ENCODE data around the gene VWA2. TPM values are rescaled to one million over a fixed set of nuclear protein-coding genes. Genes with fewer than 3 reads are reported as not detected.

Gene VWA2
- total and polyA plus RNA-seq, 12 donors, result 0.01 to 0.09 TPM; not detected in 10

GRCh38 chr10:114265392-114266053, 26.5 kb downstream of the VWA2 start:
- no peak overlapping the region for H3K4me3 ChIP-seq
- ATAC-seq (peak; percentile 59 to 92 (median 80)), DNase-seq (peak in 1 of 2 donors; percentile 61)
- TF ChIP-seq CTCF (IDR thresholded peaks at IDR 0.05), result no peak
- intact Hi-C loops (cut with DNase I), result loop anchor here in 1 of 10 donors (10.0 kb wide), 1 partner anchor 91 kb away; the partner anchor contains the start of genes CCDC186 and TDRD1
- H3K4me1 ChIP-seq, result peaks cover 0 to 39% (median 26%) of the 10 kb centered on the region in 9 donors
- peak overlapping the region in 9 of 10 donors; percentile 25 to 77 (median 60) for H3K27ac ChIP-seq
- 23 to 56% methylated on average over 6 of the region's 6 CpGs for WGBS, 2 donors
- no peaks in the 10 kb centered on the region for H3K27me3 ChIP-seq
- H3K36me3 ChIP-seq, result no peaks in the 10 kb centered on the region
- no peaks in the 10 kb centered on the region for H3K9me3 ChIP-seq

- no peak for TF ChIP-seq CTCF (IDR thresholded peaks at IDR 0.05)
- Histone ChIP-seq H3K4me1 (peaks cover 0 to 38% (median 18%) of the 10 kb centered on the region in 9 donors), H3K9me3 (no peaks in the 10 kb centered on the region), H3K4me3 (no peak overlapping the region), H3K27me3 (no peaks in the 10 kb centered on the region), H3K36me3 (no peaks in the 10 kb centered on the region), H3K27ac (peak overlapping the region in 6 of 10 donors; percentile 56 to 77 (median 66))
- peak; percentile 52 to 84 (median 78) for ATAC-seq
- 20 to 23% methylated on average over 5 of the region's 5 CpGs for WGBS, 2 donors
- intact Hi-C loops (cut with DNase I), result loop anchor here in 1 of 10 donors (10.0 kb wide), 1 partner anchor 92 kb away; the partner anchor contains the start of genes CCDC186 and TDRD1
- peak; percentile 42 to 47 for DNase-seq
These were observed 27.5 kb downstream of the VWA2 start for GRCh38 chr10:114266521-114266920.

GRCh38 chr10:114271075-114271778, 32.2 kb downstream of the VWA2 start:
- H3K36me3 ChIP-seq, result no peaks in the 10 kb centered on the region
- 81 to 90% methylated on average over 3 of the region's 3 CpGs for WGBS, 2 donors
- peaks cover 0 to 35% (median 16%) of the 10 kb centered on the region in 9 donors for H3K4me1 ChIP-seq
- H3K27ac ChIP-seq, result peak overlapping the region in 3 of 10 donors; percentile 3 to 59 (median 44)
- H3K27me3 ChIP-seq, result no peaks in the 10 kb centered on the region
- H3K4me3 ChIP-seq, result no peak overlapping the region
- no peak for TF ChIP-seq CTCF (IDR thresholded peaks at IDR 0.05)
- ATAC-seq (peak in 4 of 8 donors; percentile 2 to 20 (median 12)), DNase-seq (no peak)
- H3K9me3 ChIP-seq, result no peaks in the 10 kb centered on the region
- intact Hi-C loops (cut with DNase I), result no loop called here

- H3K36me3 ChIP-seq, result no peaks in the 10 kb centered on the region
- no peak for TF ChIP-seq CTCF (IDR thresholded peaks at IDR 0.05)
- H3K4me3 ChIP-seq, result no peak overlapping the region
- intact Hi-C loops (cut with DNase I), result no loop called here
- H3K27me3 ChIP-seq, result no peaks in the 10 kb centered on the region
- WGBS, 2 donors, result 42 to 49% methylated on average over 4 of the region's 4 CpGs
- peak in 1 of 2 donors; percentile 57 for DNase-seq
- peaks cover 0 to 29% (median 13%) of the 10 kb centered on the region in 9 donors for H3K4me1 ChIP-seq
- H3K27ac ChIP-seq, result peak overlapping the region in 5 of 10 donors; percentile 22 to 66 (median 44)
- no peaks in the 10 kb centered on the region for H3K9me3 ChIP-seq
- ATAC-seq, result peak; percentile 75 to 94 (median 90)
These were observed 32.7 kb downstream of the VWA2 start for GRCh38 chr10:114271779-114272167.
